Aortic smooth muscle cell (primary cell): ENCODE results near the gene ZNF610. TPM values are rescaled to one million over a fixed set of nuclear protein-coding genes. Genes with fewer than 3 reads are reported as not detected.

Experiments
- total RNA-seq: library from RNA; depleted of rRNA; stranded (reverse); fragments of >200 nt; gene quantifications from 2 replicates; pipeline ENCODE4 v1.2.3, GENCODE V29; 2014

The ZNF610 gene
- total RNA-seq = 1.8 and 2.4 TPM in 2 replicates

GRCh38 chr19:52336117-52336790 is at the start of gene ZNF610:
Gene ZNF610, plus strand, starts transcription at chr19:52336243. Its CDS starts 12,930 bp downstream, at chr19:52349173.

DNA sequence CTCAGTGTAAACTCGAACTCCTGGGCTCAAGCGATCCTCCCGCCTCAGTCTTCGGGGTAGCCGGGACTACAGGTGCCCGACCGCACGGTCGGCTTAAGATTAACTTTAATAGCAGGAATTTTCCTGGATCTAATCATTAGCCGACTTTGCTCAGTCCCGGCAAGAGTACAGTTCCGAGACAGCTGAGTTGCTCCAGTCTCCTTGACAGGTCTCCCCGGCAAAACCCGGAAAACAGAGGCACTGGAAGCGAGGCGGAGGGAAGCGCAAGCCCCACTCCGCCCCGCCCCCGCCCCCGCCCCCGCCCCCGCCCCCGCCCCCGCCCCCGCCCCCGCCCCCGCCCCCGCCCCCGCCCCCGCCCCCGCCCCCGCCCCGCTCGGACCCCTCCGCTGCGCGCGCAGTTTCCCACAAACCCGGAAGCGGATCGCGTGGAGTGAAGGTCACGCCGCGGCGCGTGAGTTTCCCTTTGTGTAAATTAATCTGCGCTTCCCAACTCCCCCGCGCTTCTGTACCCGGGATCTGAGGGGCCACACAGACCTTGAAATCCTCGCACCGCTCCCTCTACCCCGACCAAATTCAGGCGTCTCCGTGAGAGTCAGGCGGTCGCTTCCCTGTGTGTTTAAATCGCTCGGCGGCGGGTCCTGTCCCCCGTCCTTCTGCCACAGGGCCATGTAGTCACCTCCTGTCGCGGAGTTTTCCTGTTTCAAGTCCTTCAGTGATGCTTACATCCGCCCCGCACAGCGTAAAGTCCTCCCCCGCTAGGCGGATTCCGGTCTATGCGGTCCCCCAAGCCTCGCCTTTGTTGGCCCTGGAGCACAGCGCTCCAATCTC is 39.1 kb upstream of the ZNF610 start, which contains the start of gene ZNF480:
Gene ZNF480 (plus strand): TSS at position 397 of the 828 bp plus-strand sequence. CDS start 3,244 bp downstream, outside the sequence.

DNA sequence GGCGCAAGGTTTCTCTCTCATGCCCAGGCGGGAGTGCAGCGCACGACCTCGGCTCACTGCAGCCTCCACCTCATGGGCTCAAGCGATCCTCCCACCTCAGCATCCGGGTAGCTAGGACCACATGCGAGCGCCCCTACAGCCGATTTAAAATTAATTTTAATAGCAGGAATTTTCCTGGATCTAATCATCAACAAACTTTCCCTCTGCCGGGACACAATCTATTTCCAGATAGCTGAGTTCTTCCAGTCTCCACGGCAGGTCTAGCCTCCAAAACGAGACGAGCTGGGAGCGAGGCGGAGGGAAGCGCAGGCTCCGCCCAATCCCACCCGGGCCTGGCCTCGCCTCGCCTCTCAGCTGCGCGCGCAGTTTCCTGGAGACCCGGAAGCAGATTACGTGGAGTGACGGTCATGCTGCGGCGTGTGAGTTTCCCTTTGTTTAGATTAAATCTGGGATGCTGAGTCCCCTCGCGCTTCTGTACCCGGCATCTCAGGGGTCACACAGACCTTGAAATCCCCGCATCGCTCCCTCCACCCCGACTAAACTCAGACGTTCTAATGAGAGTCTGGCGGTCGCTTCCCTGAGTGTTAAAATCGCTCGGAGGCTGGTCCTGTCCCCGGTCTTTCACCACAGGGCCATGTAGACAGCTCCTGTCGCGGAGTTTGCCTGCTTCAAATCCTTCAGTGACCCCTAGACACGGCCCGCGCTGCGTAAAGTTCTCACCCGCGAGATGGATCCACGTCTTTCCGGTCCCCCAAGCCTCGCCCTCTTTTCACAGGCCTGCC is 33.7 kb downstream of the ZNF610 start, which contains the start of gene ZNF880:
Gene ZNF880 (plus strand): TSS at position 365 of the 782 bp plus-strand sequence. CDS start 43 bp downstream, at position 408.

DNA sequence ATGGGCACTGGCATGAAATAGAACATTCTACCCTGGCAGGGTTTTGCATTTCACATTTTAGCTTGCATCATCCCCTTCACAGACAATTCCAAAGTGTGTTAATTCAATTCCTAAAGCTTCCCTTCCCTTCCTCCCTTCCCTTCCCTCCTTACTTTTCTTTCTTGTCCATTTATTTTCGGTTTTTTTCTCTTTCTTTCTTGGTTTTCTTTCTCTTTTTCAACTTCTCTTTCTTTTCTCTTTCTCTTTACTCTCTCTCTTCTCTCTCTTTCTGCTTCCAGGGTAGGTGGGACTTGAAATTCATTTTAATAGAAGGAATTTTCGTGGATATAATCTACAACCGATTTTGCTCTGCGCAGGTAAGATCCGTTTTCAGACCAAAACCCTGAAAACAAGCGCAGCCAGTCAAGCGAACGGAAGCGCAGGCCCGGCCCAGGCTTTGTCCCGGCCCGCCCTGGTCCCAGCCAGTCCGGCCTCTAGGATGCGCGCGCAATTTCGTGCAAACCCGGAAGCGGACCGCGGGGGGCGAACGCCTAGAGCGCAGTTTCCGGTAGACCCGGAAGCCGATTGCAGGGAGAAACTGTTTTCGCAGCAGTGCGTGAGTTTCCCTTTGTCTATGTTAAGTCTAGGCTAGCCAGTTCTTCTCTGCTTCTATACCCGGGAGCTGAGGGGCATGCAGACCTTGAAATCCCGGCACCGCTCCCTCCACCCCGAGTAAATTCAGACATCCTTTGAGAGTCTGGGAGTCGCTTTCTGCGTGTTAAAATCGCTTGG is 61.5 kb downstream of the ZNF610 start, which contains the start of gene ZNF528:
Gene ZNF528 (plus strand): TSS at position 540 of the 771 bp plus-strand sequence. CDS start 4,165 bp downstream, outside the sequence.

Other genes starting within 250 kb of the ZNF610 start
- 22.7 and 23.6 TPM in 2 replicates for gene ZNF841, start 240.5 kb upstream of the ZNF610 start, total RNA-seq
- gene ZNF616, start 196.3 kb upstream of the ZNF610 start, total RNA-seq = 8.7 and 9.0 TPM in 2 replicates
- gene ZNF836, start 164.6 kb upstream of the ZNF610 start, total RNA-seq = 5.8 and 10.8 TPM in 2 replicates
- gene PPP2R1A, start 146.2 kb upstream of the ZNF610 start, total RNA-seq = 113 and 167 TPM in 2 replicates
- gene ZNF766, start 66.7 kb upstream of the ZNF610 start, total RNA-seq = 13.3 and 14.2 TPM in 2 replicates
- 6.2 and 7.8 TPM in 2 replicates for gene ZNF480, start 39.1 kb upstream of the ZNF610 start, total RNA-seq
- 31.3 and 50.7 TPM in 2 replicates for gene ZNF880, start 33.7 kb downstream of the ZNF610 start, total RNA-seq
- 24.9 and 30.3 TPM in 2 replicates for gene ZNF528, start 61.6 kb downstream of the ZNF610 start, total RNA-seq
- gene ZNF534, start 92.9 kb downstream of the ZNF610 start, total RNA-seq = 0.25 TPM in 1 of 2 replicates, not detected in the other
- 5.9 and 6.2 TPM in 2 replicates for gene ZNF578, start 117.3 kb downstream of the ZNF610 start, total RNA-seq
- gene ZNF808, start 191.4 kb downstream of the ZNF610 start, total RNA-seq = 17.6 and 19.2 TPM in 2 replicates
- 11.8 and 12.7 TPM in 2 replicates for gene ZNF701, start 234.0 kb downstream of the ZNF610 start, total RNA-seq